Mesenchymal stem cell (in vitro differentiated cells and primary cell): ENCODE data around the gene CCR3.
A peak's percentile ranks its signal among the peaks of the same experiment; 100 is the strongest.

ENCODE experiments used
- DNase-seq: peaks from one replicate; pipeline ENCODE4 v3.0.0-alpha.2; 2013
- H2AFZ ChIP-seq: one replicate; pipeline ENCODE4 v1.6.1; 2013; ENCODE audit warnings: low read depth, mild to moderate bottlenecking, control low read depth, inconsistent platforms, low read length, moderate library complexity
- H2AK5ac ChIP-seq: 2 replicates; pipeline ENCODE4 v1.6.1; 2013; ENCODE audit warnings: low read length, moderate library complexity, mild to moderate bottlenecking, inconsistent platforms; ENCODE audit not compliant: severe bottlenecking
- H2BK120ac ChIP-seq: one replicate; pipeline ENCODE4 v1.6.1; 2013; ENCODE audit warnings: low read depth, mild to moderate bottlenecking, inconsistent platforms, low read length, moderate library complexity
- H2BK12ac ChIP-seq, 2 experiments: one replicate each; pipeline ENCODE4 v1.6.1; 2013; ENCODE audit warnings: inconsistent platforms in 2 of 2, low read length in 2 of 2, mild to moderate bottlenecking in 2 of 2, moderate library complexity in 2 of 2, control low read depth in 1 of 2
- H2BK15ac ChIP-seq: one replicate; pipeline ENCODE4 v1.6.1; 2013; ENCODE audit warnings: mild to moderate bottlenecking, low read depth, inconsistent platforms; ENCODE audit not compliant: poor library complexity, severe bottlenecking
- H2BK5ac ChIP-seq: 2 replicates; pipeline ENCODE4 v1.6.1; 2013; ENCODE audit warnings: low read depth, mild to moderate bottlenecking, low read length, control low read depth, inconsistent platforms; ENCODE audit not compliant: poor library complexity, severe bottlenecking
- H3K14ac ChIP-seq, 2 experiments: one replicate each; pipeline ENCODE4 v1.6.1; 2013; ENCODE audit warnings: inconsistent platforms in 2 of 2, low read length in 2 of 2, control low read depth in 1 of 2, mild to moderate bottlenecking in 1 of 2, moderate library complexity in 1 of 2
- H3K18ac ChIP-seq, 2 experiments: one replicate each; pipeline ENCODE4 v1.6.1; 2013; ENCODE audit warnings: inconsistent platforms in 2 of 2, low read length in 2 of 2, control low read depth in 1 of 2, low read depth in 1 of 2, mild to moderate bottlenecking in 1 of 2
- H3K23ac ChIP-seq, 2 experiments: one replicate each; pipeline ENCODE4 v1.6.1; 2013; ENCODE audit warnings: inconsistent platforms in 2 of 2, low read length in 2 of 2, mild to moderate bottlenecking in 2 of 2, moderate library complexity in 2 of 2, control low read depth in 1 of 2
- H3K27ac ChIP-seq: 2 replicates; pipeline ENCODE4 v1.5.1; 2013; ENCODE audit warnings: mild to moderate bottlenecking, moderate library complexity, low read length, control low read depth, inconsistent platforms; ENCODE audit not compliant: poor library complexity, severe bottlenecking
- H3K27me3 ChIP-seq, 2 experiments: 2 replicates each; pipeline versions ENCODE4 v1.6.1 to v1.7.0; 2013; ENCODE audit warnings: low read length in 2 of 2, mild to moderate bottlenecking in 2 of 2, moderate library complexity in 2 of 2, control low read depth in 1 of 2, inconsistent platforms in 1 of 2; ENCODE audit not compliant: control insufficient read depth in 1 of 2, insufficient read depth in 1 of 2
- H3K36me3 ChIP-seq, 2 experiments: 2 replicates each; pipeline versions ENCODE4 v1.6.1 to v1.7.0; 2013; ENCODE audit warnings: low read length in 2 of 2, control low read depth in 1 of 2, inconsistent platforms in 1 of 2, low read depth in 1 of 2, mild to moderate bottlenecking in 1 of 2; ENCODE audit not compliant: insufficient read depth in 2 of 2, control insufficient read depth in 1 of 2
- H3K4ac ChIP-seq, 2 experiments: one replicate each; pipeline ENCODE4 v1.6.1; 2013; ENCODE audit warnings: inconsistent platforms in 2 of 2, low read length in 2 of 2, mild to moderate bottlenecking in 2 of 2, moderate library complexity in 2 of 2, control low read depth in 1 of 2, low read depth in 1 of 2
- H3K4me1 ChIP-seq: 2 replicates; pipeline ENCODE4 v1.6.1; 2013; ENCODE audit warnings: low read depth, low read length, control low read depth; ENCODE audit not compliant: control insufficient read depth, insufficient read depth
- H3K4me2 ChIP-seq: 2 replicates; pipeline ENCODE4 v1.6.1; 2013; ENCODE audit warnings: low read length, mild to moderate bottlenecking, inconsistent platforms; ENCODE audit not compliant: poor library complexity, severe bottlenecking
- H3K4me3 ChIP-seq, 2 experiments: 2 replicates each; pipeline versions ENCODE4 v1.5.1 to v1.7.0; 2013; ENCODE audit warnings: low read length in 2 of 2, mild to moderate bottlenecking in 2 of 2, control low read depth in 1 of 2, low read depth in 1 of 2; ENCODE audit not compliant: insufficient read depth in 1 of 2
- H3K79me1 ChIP-seq: replicated peaks from 2 replicates; pipeline ENCODE4 v1.6.1; 2013; ENCODE audit warnings: mild to moderate bottlenecking, control low read depth, low read length, inconsistent platforms; ENCODE audit not compliant: poor library complexity, severe bottlenecking
- H3K9ac ChIP-seq: 2 replicates; pipeline ENCODE4 v1.7.0; 2013; ENCODE audit warnings: mild to moderate bottlenecking, low read length, moderate library complexity
- H3K9me3 ChIP-seq: 2 replicates; pipeline ENCODE4 v1.7.0; 2013; ENCODE audit warnings: mild to moderate bottlenecking, low read length; ENCODE audit not compliant: control insufficient read depth
- H4K8ac ChIP-seq: one replicate; pipeline ENCODE4 v1.6.1; 2013; ENCODE audit warnings: inconsistent platforms, mild to moderate bottlenecking, low read length, moderate library complexity
- H4K91ac ChIP-seq: one replicate; pipeline ENCODE4 v1.6.1; 2013; ENCODE audit warnings: mild to moderate bottlenecking, low read length, inconsistent platforms
- WGBS: methylation state at CpG from one replicate; pipeline ENCODE4 v1.1.7; 2013; ENCODE audit warnings: mixed read lengths; 5-methylcytosine and 5-hydroxymethylcytosine counted together

The CCR3 gene

GRCh38 chr3:46196261-46196957, 45.9 kb upstream of the CCR3 start:
- Histone ChIP-seq H3K4me2 (no peak overlapping the region), H3K4me1 (no peaks in the 10 kb centered on the region), H3K36me3 (no peaks in the 10 kb centered on the region), H2AK5ac (no peak overlapping the region), H3K4me3 (no peak overlapping the region), H2BK5ac (no peak overlapping the region), H4K8ac (no peak overlapping the region), H2AFZ (no peak overlapping the region), H3K23ac (no peak overlapping the region), H3K9me3 (peaks cover 30% of the 10 kb centered on the region), H3K4ac (no peak overlapping the region), H2BK12ac (no peak overlapping the region), H3K14ac (no peak overlapping the region), H3K27me3 (no peaks in the 10 kb centered on the region), H4K91ac (no peak overlapping the region), H3K79me1 (no peaks in the 10 kb centered on the region), H3K18ac (no peak overlapping the region), H3K27ac (no peak overlapping the region), H3K9ac (no peak overlapping the region), H2BK120ac (no peak overlapping the region), H2BK15ac (no peak overlapping the region)
- WGBS = 80% methylated on average over 2 of the region's 7 CpGs
- peak; percentile 35 for DNase-seq

DNA sequence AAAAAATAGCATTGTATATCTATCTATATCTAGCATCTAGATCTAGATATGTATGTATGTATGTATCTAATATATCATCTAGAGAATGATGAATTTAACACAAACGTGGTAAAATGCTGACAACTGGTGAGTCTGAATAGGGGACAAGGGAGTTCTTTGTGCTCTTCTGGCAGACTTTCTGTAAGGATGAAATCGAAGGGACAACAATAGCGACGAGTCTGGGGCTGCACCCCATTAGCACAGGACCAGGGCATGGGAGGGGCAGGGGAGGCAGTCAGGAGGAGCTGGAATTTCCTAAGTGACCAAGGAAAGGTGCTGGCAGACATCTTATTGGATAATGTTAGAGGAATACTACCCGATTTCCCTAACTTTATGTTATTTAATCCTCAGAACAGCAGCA, 42.0 kb upstream of the CCR3 start:
- Histone ChIP-seq H3K4ac (no peak overlapping the region), H2BK5ac (no peak overlapping the region), H3K79me1 (no peaks in the 10 kb centered on the region), H3K27me3 (no peaks in the 10 kb centered on the region), H3K27ac (no peak overlapping the region), H3K36me3 (peaks cover 0 to 20% of the 10 kb centered on the region in 2 experiments), H3K4me1 (no peaks in the 10 kb centered on the region), H4K91ac (no peak overlapping the region), H2AK5ac (no peak overlapping the region), H3K23ac (no peak overlapping the region), H2BK15ac (no peak overlapping the region), H3K4me2 (no peak overlapping the region), H2AFZ (no peak overlapping the region), H3K14ac (no peak overlapping the region), H4K8ac (no peak overlapping the region), H2BK12ac (no peak overlapping the region), H3K18ac (no peak overlapping the region), H2BK120ac (no peak overlapping the region), H3K9me3 (peaks cover 21% of the 10 kb centered on the region), H3K9ac (no peak overlapping the region), H3K4me3 (no peak overlapping the region)
- WGBS = 84% methylated on average over 4 of the region's 5 CpGs
- no peak for DNase-seq

- Histone ChIP-seq H4K91ac (no peak overlapping the region), H2AK5ac (no peak overlapping the region), H3K36me3 (peaks cover 0 to 20% of the 10 kb centered on the region in 2 experiments), H2BK15ac (no peak overlapping the region), H2AFZ (no peak overlapping the region), H3K9me3 (peaks cover 19% of the 10 kb centered on the region), H3K9ac (no peak overlapping the region), H2BK120ac (no peak overlapping the region), H3K79me1 (no peaks in the 10 kb centered on the region), H3K14ac (no peak overlapping the region), H4K8ac (no peak overlapping the region), H2BK12ac (no peak overlapping the region), H2BK5ac (no peak overlapping the region), H3K4me1 (no peaks in the 10 kb centered on the region), H3K27me3 (no peaks in the 10 kb centered on the region), H3K4me3 (no peak overlapping the region), H3K4ac (no peak overlapping the region), H3K4me2 (no peak overlapping the region), H3K18ac (no peak overlapping the region), H3K27ac (no peak overlapping the region), H3K23ac (no peak overlapping the region)
- WGBS = no CpG with 5 or more reads among the region's 1 CpG
- no peak for DNase-seq
These were observed 41.5 kb upstream of the CCR3 start for GRCh38 chr3:46200790-46201189.

DNA sequence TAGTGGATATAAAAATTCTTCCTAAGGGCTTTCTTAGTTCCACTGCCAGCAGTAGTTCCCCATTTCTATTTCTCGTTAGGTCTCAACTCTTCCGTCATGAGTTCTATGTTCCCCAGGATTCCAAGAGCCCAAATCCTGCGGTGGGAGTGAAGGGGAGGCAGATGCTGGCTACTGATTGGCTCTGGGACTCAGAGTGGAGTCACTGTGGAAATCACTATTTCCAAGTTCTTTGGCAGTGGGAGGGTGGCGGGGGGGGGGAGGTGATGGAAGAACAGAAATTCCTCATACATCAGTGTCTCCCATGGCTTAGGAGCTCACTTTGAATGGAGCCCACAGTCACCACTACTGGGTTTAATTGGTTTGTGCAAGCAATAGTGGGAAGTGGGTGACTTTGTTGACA, 39.7 kb upstream of the CCR3 start:
- H3K9me3 ChIP-seq = peaks cover 15% of the 10 kb centered on the region
- no peak overlapping the region for H3K23ac ChIP-seq
- no peak overlapping the region for H4K8ac ChIP-seq
- H3K36me3 ChIP-seq = peaks cover 0 to 20% of the 10 kb centered on the region in 2 experiments
- no peaks in the 10 kb centered on the region for H3K79me1 ChIP-seq
- no peak overlapping the region for H2BK5ac ChIP-seq
- H3K9ac ChIP-seq = no peak overlapping the region
- H2BK15ac ChIP-seq = no peak overlapping the region
- no peak overlapping the region for H2BK12ac ChIP-seq
- no peak overlapping the region for H3K4ac ChIP-seq
- no peak overlapping the region for H3K27ac ChIP-seq
- no peak overlapping the region for H3K4me2 ChIP-seq
- H3K4me3 ChIP-seq = no peak overlapping the region
- WGBS = 96% methylated on average over 3 of the region's 4 CpGs
- H4K91ac ChIP-seq = no peak overlapping the region
- no peaks in the 10 kb centered on the region for H3K4me1 ChIP-seq
- no peak overlapping the region for H2AK5ac ChIP-seq
- no peak overlapping the region for H3K14ac ChIP-seq
- H3K27me3 ChIP-seq = no peaks in the 10 kb centered on the region
- H3K18ac ChIP-seq = no peak overlapping the region
- no peak overlapping the region for H2BK120ac ChIP-seq
- no peak for DNase-seq
- H2AFZ ChIP-seq = no peak overlapping the region
